Measurements from ENCODE around the gene PALM3. TPM values are rescaled to one million over a fixed set of nuclear protein-coding genes. Genes with fewer than 3 reads are reported as not detected.

PALM3 gene
- total RNA-seq, 1 experiment from 2014 or later, result 21.8 TPM

DNA sequence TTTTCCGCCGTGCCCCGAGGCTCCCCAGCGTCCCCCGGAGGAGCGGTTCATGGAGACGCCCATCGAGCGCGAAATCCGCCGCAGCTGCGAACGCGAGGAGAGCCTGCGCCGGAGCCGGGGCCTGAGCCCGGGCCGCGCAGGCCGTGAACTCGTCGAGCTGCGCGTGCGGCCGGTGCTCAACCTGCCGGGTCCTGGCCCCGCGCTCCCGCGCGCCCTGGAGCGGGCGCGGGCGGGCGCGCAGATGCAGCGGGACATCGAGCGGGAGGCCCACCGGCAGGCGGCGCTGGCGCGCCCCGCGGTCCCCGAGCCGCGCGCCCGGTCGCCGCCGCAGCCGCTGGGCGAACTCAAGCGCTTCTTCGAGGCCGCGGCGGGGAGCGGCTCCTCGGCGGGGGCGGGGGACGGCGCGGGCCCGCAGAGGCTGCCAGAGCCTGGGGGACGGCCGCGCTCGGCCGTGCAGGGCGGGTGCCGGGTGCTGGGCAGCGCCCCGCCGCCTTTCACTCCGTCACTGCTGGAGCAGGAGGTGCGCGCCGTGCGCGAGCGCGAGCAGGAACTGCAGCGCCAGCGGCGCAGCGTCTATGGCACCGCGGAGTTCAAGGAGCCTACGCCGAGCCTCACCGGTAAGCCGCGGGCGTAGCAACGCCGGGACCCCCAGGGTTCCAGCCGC lies 11.5 kb upstream of the PALM3 start:
- intact Hi-C loops (cut with micrococcal nuclease; ENCODE audit: unreplicated experiment), result loop anchor here (5.0 kb wide), 2 partner anchors 66 to 476 kb away; partner anchors contain the start of gene RFX1
- Histone ChIP-seq H3K9me3 (ENCODE audit: low read depth, low read length, poor library complexity, severe bottlenecking) (no peaks in the 10 kb centered on the region), H3K36me3 (ENCODE audit: insufficient read depth, low read length, poor library complexity, severe bottlenecking) (no peaks in the 10 kb centered on the region), H3K4me1 (ENCODE audit: insufficient read depth, low read length, poor library complexity, severe bottlenecking) (peaks cover 24% of the 10 kb centered on the region), H3K27ac (ENCODE audit: low read depth, low read length, poor library complexity, severe bottlenecking) (no peak overlapping the region), H3K27me3 (replicated peaks; ENCODE audit: insufficient read depth, low read depth, low read length, poor library complexity) (no peaks in the 10 kb centered on the region), H3K4me3 (ENCODE audit: low read depth, low read length, poor library complexity, severe bottlenecking) (peak overlapping the region; percentile 49)
- ChIA-PET CTCF (interaction anchor here (0.6 to 1.7 kb wide), 3 partner anchors 41 to 192 kb away, joined by 3 to 5 read pairs (median 3); partner anchors contain the start of gene IL27RA), POLR2A (ENCODE audit: low non-redundant PET) (no interaction called here)
- no TSS peak for BruUV-seq (replicated peaks)
- TF ChIP-seq, protein P1, sequence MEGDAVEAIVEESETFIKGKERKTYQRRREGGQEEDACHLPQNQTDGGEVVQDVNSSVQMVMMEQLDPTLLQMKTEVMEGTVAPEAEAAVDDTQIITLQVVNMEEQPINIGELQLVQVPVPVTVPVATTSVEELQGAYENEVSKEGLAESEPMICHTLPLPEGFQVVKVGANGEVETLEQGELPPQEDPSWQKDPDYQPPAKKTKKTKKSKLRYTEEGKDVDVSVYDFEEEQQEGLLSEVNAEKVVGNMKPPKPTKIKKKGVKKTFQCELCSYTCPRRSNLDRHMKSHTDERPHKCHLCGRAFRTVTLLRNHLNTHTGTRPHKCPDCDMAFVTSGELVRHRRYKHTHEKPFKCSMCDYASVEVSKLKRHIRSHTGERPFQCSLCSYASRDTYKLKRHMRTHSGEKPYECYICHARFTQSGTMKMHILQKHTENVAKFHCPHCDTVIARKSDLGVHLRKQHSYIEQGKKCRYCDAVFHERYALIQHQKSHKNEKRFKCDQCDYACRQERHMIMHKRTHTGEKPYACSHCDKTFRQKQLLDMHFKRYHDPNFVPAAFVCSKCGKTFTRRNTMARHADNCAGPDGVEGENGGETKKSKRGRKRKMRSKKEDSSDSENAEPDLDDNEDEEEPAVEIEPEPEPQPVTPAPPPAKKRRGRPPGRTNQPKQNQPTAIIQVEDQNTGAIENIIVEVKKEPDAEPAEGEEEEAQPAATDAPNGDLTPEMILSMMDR (conservative IDR thresholded peaks at IDR 0.05; ENCODE audit: low read depth, low read length), result peak; percentile 18; the same call in 1 of the 2 replicates
- TF ChIP-seq EZH2 (IDR thresholded peaks at IDR 0.05; ENCODE audit: borderline replicate concordance, low read depth, low read length, poor library complexity, severe bottlenecking), result no peak
- peak; percentile 84 for DNase-seq (ENCODE audit: low spot score)

DNA sequence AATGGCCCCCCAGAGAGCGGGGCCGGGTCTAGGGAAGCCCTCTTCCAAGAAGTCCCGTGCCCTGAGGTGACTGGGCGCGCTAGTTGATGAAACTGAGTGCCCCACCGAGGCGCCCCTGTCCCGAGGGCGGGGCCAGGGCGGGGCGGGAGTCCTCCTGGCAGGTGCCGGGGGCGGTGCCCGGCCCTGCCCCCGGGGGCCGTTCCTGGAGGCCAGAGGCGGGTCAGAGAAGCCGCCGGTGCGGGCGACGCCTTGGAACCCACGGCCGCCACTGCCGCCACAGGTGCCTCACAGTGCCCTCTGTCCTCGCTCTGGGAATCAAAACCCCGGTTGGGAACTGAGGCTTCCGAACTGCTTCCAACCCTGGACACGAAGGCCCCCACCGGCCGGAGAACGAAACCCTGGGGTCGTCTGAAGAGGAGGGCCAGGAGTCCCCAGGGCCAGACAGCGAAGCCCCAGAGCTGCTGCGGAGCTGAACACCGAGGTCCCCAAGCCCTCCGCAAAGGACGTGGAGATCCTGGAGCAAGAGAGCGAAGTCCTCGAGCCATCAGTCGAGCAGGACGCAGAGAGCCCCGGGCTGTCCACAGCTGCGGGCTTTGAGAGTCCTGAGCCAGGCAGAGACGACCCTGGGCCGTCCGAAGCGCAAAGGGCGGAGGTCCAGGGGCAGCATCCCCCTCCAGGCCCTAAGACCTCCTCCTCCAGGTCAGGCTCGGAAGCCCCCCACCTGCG lies 10.8 kb upstream of the PALM3 start, which contains the start of gene MISP3:
TSS of gene MISP3 (plus strand) at position 252 of the 726 bp plus-strand sequence. CDS start 524 bp downstream, outside the sequence.
- H3K27me3 ChIP-seq (replicated peaks; ENCODE audit: insufficient read depth, low read depth, low read length, poor library complexity), result no peaks in the 10 kb centered on the region
- H3K27ac ChIP-seq (ENCODE audit: low read depth, low read length, poor library complexity, severe bottlenecking), result no peak within 1 kb of the TSS
- ChIA-PET CTCF (interaction anchor here (0.5 to 1.7 kb wide), 3 partner anchors 14 to 796 kb away, joined by 3 to 5 read pairs (median 3); partner anchors contain the start of gene IL27RA), POLR2A (ENCODE audit: low non-redundant PET) (no interaction called here)
- H3K36me3 ChIP-seq (ENCODE audit: insufficient read depth, low read length, poor library complexity, severe bottlenecking), result no peaks in the 10 kb centered on the region
- no peaks in the 10 kb centered on the region for H3K9me3 ChIP-seq (ENCODE audit: low read depth, low read length, poor library complexity, severe bottlenecking)
- DNase-seq (ENCODE audit: low spot score), result peak; percentile 54
- BruUV-seq (replicated peaks), result no TSS peak
- peak within 1 kb of the TSS; percentile 49 for H3K4me3 ChIP-seq (ENCODE audit: low read depth, low read length, poor library complexity, severe bottlenecking)
- peaks cover 24% of the 10 kb centered on the region for H3K4me1 ChIP-seq (ENCODE audit: insufficient read depth, low read length, poor library complexity, severe bottlenecking)
- TF ChIP-seq, protein P1 (conservative IDR thresholded peaks at IDR 0.05; ENCODE audit: low read depth, low read length), result no peak
- no peak for TF ChIP-seq EZH2 (IDR thresholded peaks at IDR 0.05; ENCODE audit: borderline replicate concordance, low read depth, low read length, poor library complexity, severe bottlenecking)
- intact Hi-C loops (cut with micrococcal nuclease; ENCODE audit: unreplicated experiment), result loop anchor here (1.0 to 5.0 kb wide), 3 partner anchors 65 to 475 kb away; partner anchors contain the start of gene RFX1

DNA sequence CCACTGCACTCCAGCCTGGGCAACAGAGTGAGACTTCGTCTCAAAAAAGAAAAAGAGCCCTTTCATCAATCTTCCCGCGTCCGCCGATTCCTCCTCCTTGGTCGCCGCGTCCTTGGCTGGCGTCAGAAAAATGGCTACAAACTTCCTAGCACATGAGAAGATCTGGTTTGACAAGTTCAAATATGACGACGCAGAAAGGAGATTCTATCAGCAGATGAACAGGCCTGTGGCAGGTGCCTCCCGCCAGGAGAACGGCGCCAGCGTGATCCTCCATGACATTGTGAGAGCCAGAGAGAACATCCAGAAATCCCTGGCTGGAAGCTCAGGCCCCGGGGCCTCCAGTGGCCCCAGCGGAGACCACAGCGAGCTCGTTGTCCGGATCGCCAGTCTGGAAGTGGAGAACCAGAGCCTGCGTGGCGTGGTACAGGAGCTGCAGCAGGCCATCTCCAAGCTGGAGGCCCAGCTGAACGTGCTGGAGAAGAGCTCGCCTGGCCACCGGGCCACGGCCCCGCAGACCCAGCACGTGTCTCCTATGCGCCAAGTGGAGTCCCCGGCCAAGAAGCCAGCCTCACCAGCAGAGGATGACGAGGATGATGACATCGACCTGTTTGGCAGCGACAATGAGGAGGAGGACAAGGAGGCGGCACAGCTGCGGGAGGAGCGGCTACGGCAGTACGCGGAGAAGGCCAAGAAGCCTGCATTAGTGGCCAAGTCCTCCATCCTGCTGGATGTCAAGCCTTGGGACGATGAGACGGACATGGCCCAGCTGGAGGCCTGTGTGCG lies 8.6 kb upstream of the PALM3 start:
- Histone ChIP-seq H3K27me3 (replicated peaks; ENCODE audit: insufficient read depth, low read depth, low read length, poor library complexity) (no peaks in the 10 kb centered on the region), H3K9me3 (ENCODE audit: low read depth, low read length, poor library complexity, severe bottlenecking) (no peaks in the 10 kb centered on the region), H3K4me3 (ENCODE audit: low read depth, low read length, poor library complexity, severe bottlenecking) (no peak overlapping the region), H3K27ac (ENCODE audit: low read depth, low read length, poor library complexity, severe bottlenecking) (no peak overlapping the region), H3K4me1 (ENCODE audit: insufficient read depth, low read length, poor library complexity, severe bottlenecking) (peaks cover 24% of the 10 kb centered on the region), H3K36me3 (ENCODE audit: insufficient read depth, low read length, poor library complexity, severe bottlenecking) (no peaks in the 10 kb centered on the region)
- TF ChIP-seq EZH2 (IDR thresholded peaks at IDR 0.05; ENCODE audit: borderline replicate concordance, low read depth, low read length, poor library complexity, severe bottlenecking), result no peak
- TF ChIP-seq, protein P1 (conservative IDR thresholded peaks at IDR 0.05; ENCODE audit: low read depth, low read length), result no peak
- intact Hi-C loops (cut with micrococcal nuclease; ENCODE audit: unreplicated experiment), result loop anchor here (5.0 kb wide), 2 partner anchors 63 to 473 kb away; partner anchors contain the start of gene RFX1
- CTCF ChIA-PET, result interaction anchor here (0.6 to 1.1 kb wide), 5 partner anchors 8 to 358 kb away, joined by 3 to 9 read pairs (median 3); partner anchors contain the start of gene PALM3
- no TSS peak for BruUV-seq (replicated peaks)
- POLR2A ChIA-PET (ENCODE audit: low non-redundant PET), result no interaction called here
- no peak for DNase-seq (ENCODE audit: low spot score)
